Activated CD4-positive, alpha-beta T cell treated with anti-CD3 and anti-CD28 coated beads, Interleukin-2, amount 50 U/mL, for 48 hours (primary cell): ENCODE data around the gene PEAR1.

Experiments used
- DNase-seq, 2 experiments: peaks; one replicate each; pipeline ENCODE4 v3.0.0-alpha.2; 2020

Gene PEAR1

GRCh38 chr1:156893048-156893953 is at the start of gene PEAR1:
Gene PEAR1 (plus strand): TSS chr1:156893718. CDS start chr1:156903927, 10,209 bp downstream.
- DNase-seq: no peak

- DNase-seq: no peak
Observed at GRCh38 chr1:156844102-156844501, 49.4 kb upstream of the PEAR1 start.

GRCh38 chr1:156844638-156845037 is 48.9 kb upstream of the PEAR1 start:
- no peak for DNase-seq

GRCh38 chr1:156845055-156845952 is 48.2 kb upstream of the PEAR1 start:
- peak in 1 of 2 experiments; percentile 32 for DNase-seq

GRCh38 chr1:156845953-156846545 is 47.5 kb upstream of the PEAR1 start:
- DNase-seq: no peak

- DNase-seq: no peak
Observed at GRCh38 chr1:156846643-156847042, 46.9 kb upstream of the PEAR1 start.

- no peak for DNase-seq
Observed at GRCh38 chr1:156847591-156848460, 45.7 kb upstream of the PEAR1 start.

- DNase-seq: peak; percentile 77 to 81
Observed at GRCh38 chr1:156848461-156849150, 44.9 kb upstream of the PEAR1 start.

GRCh38 chr1:156849151-156849496 is 44.4 kb upstream of the PEAR1 start:
- DNase-seq: no peak

- DNase-seq: no peak
Observed at GRCh38 chr1:156851779-156852417, 41.6 kb upstream of the PEAR1 start.

GRCh38 chr1:156852418-156852874 is 41.1 kb upstream of the PEAR1 start:
- no peak for DNase-seq

GRCh38 chr1:156853761-156854160 is 39.8 kb upstream of the PEAR1 start:
- no peak for DNase-seq

- no peak for DNase-seq
Observed at GRCh38 chr1:156854634-156855033, 38.9 kb upstream of the PEAR1 start.

- no peak for DNase-seq
Observed at GRCh38 chr1:156856282-156856785, 37.2 kb upstream of the PEAR1 start.

GRCh38 chr1:156857532-156857931 is 36.0 kb upstream of the PEAR1 start:
- no peak for DNase-seq

GRCh38 chr1:156858555-156858956 is 35.0 kb upstream of the PEAR1 start:
- no peak for DNase-seq

- DNase-seq: no peak
Observed at GRCh38 chr1:156858959-156859522, 34.5 kb upstream of the PEAR1 start, which contains the start of gene INSRR. Gene INSRR (minus strand): TSS chr1:156859117. CDS start chr1:156858621, 496 bp downstream.

GRCh38 chr1:156859523-156860112 is 33.9 kb upstream of the PEAR1 start:
- DNase-seq: peak in 1 of 2 experiments; percentile 37

GRCh38 chr1:156860113-156860627 is 33.3 kb upstream of the PEAR1 start:
- peak; percentile 65 to 70 for DNase-seq
